ENCODE data around the gene PRG3. TPM values are rescaled to one million over a fixed set of nuclear protein-coding genes. Genes with fewer than 3 reads are reported as not detected.
A peak's percentile ranks its signal among the peaks of the same experiment; 100 is the strongest.

The PRG3 gene
- total RNA-seq, 1 experiment from 2014 or later: not detected

GRCh38 chr11:57345555-57346211 is 35.3 kb downstream of the PRG3 start:
- TF ChIP-seq CTCF (conservative IDR thresholded peaks at IDR 0.05) (peak; percentile 90), EZH2 (IDR thresholded peaks at IDR 0.05; ENCODE audit: low read depth) (no peak)
- H3K4me2 ChIP-seq: 0 out of 2 replicates have a peak overlapping the region, but pooled peaks have one; percentile 29
- no peaks in the 10 kb centered on the region for H3K27me3 ChIP-seq (ENCODE audit: insufficient read depth, low read depth)
- H3K27ac ChIP-seq: no peak overlapping the region
- peak; percentile 71 to 73 for DNase-seq
- H3K4me1 ChIP-seq (replicated peaks; ENCODE audit: insufficient read depth): no peaks in the 10 kb centered on the region
- H3F3A ChIP-seq (ENCODE audit: insufficient read depth, low read depth): no peaks in the 10 kb centered on the region; the same call in 1 of the 2 replicates
- H2AFZ ChIP-seq: 0 out of 2 replicates have a peak overlapping the region, but pooled peaks have one; percentile 49
- ChIA-PET POLR2A (ENCODE audit: unreplicated experiment) (interaction anchor here (0.6 to 0.9 kb wide), 3 partner anchors 20 to 181 kb away, joined by 3 to 15 read pairs (median 5); partner anchors contain the start of gene TNKS1BP1), CTCF (interaction anchor here (0.6 to 1.1 kb wide), 9 partner anchors 10 to 714 kb away, joined by 3 to 11 read pairs (median 4); partner anchors contain the start of gene SSRP1)
- H3K4me3 ChIP-seq: no peak overlapping the region
- no TSS peak for BruUV-seq (replicated peaks)
- intact Hi-C loops (cut with micrococcal nuclease; ENCODE audit: unreplicated experiment): loop anchor here (1.0 to 5.0 kb wide), 6 partner anchors 112 to 1327 kb away; no protein-coding TSS in a partner anchor
- H3K9me2 ChIP-seq (ENCODE audit: insufficient read depth): no peaks in the 10 kb centered on the region
- no peaks in the 10 kb centered on the region for H3K9me3 ChIP-seq (ENCODE audit: insufficient read depth, low read depth)
- no peaks in the 10 kb centered on the region for H3K36me3 ChIP-seq (ENCODE audit: low read depth)
- H4K20me1 ChIP-seq (ENCODE audit: insufficient read depth): no peaks in the 10 kb centered on the region
- H3K79me2 ChIP-seq (ENCODE audit: low read depth): no peaks in the 10 kb centered on the region

- POLR2A ChIA-PET (ENCODE audit: unreplicated experiment): no interaction called here
- CTCF ChIA-PET: interaction anchor here (1.1 kb wide), 1 partner anchor 149 kb away, joined by 4 read pairs; no protein-coding TSS in a partner anchor
- Histone ChIP-seq H3K79me2 (ENCODE audit: low read depth) (no peaks in the 10 kb centered on the region), H4K20me1 (ENCODE audit: insufficient read depth) (no peaks in the 10 kb centered on the region), H2AFZ (no peak overlapping the region), H3K36me3 (ENCODE audit: low read depth) (no peaks in the 10 kb centered on the region), H3F3A (ENCODE audit: insufficient read depth, low read depth) (no peaks in the 10 kb centered on the region; the same call in 1 of the 2 replicates), H3K4me1 (replicated peaks; ENCODE audit: insufficient read depth) (no peaks in the 10 kb centered on the region), H3K4me2 (no peak overlapping the region), H3K27ac (no peak overlapping the region), H3K9me2 (ENCODE audit: insufficient read depth) (no peaks in the 10 kb centered on the region), H3K9me3 (ENCODE audit: insufficient read depth, low read depth) (no peaks in the 10 kb centered on the region), H3K27me3 (ENCODE audit: insufficient read depth, low read depth) (no peaks in the 10 kb centered on the region), H3K4me3 (no peak overlapping the region)
- no peak for DNase-seq
- BruUV-seq (replicated peaks): no TSS peak
- intact Hi-C loops (cut with micrococcal nuclease; ENCODE audit: unreplicated experiment): loop anchor here (1.0 to 5.0 kb wide), 6 partner anchors 112 to 1327 kb away; no protein-coding TSS in a partner anchor
- no peak for TF ChIP-seq CTCF (conservative IDR thresholded peaks at IDR 0.05)
Measured at GRCh38 chr11:57344826-57345225, 36.1 kb downstream of the PRG3 start.

- DNase-seq: no peak
- Histone ChIP-seq H3K4me1 (replicated peaks; ENCODE audit: insufficient read depth) (peaks cover 9% of the 10 kb centered on the region), H3F3A (ENCODE audit: insufficient read depth, low read depth) (no peaks in the 10 kb centered on the region; the same call in 1 of the 2 replicates), H3K27me3 (ENCODE audit: insufficient read depth, low read depth) (no peaks in the 10 kb centered on the region), H2AFZ (no peak overlapping the region), H3K36me3 (ENCODE audit: low read depth) (no peaks in the 10 kb centered on the region), H3K4me3 (no peak overlapping the region), H3K27ac (no peak overlapping the region), H3K4me2 (no peak overlapping the region), H3K9me3 (ENCODE audit: insufficient read depth, low read depth) (no peaks in the 10 kb centered on the region), H4K20me1 (ENCODE audit: insufficient read depth) (no peaks in the 10 kb centered on the region), H3K9me2 (ENCODE audit: insufficient read depth) (no peaks in the 10 kb centered on the region), H3K79me2 (ENCODE audit: low read depth) (no peaks in the 10 kb centered on the region)
- intact Hi-C loops (cut with micrococcal nuclease; ENCODE audit: unreplicated experiment): no loop called here
- BruUV-seq (replicated peaks): no TSS peak
- CTCF ChIA-PET: no interaction called here
- POLR2A ChIA-PET (ENCODE audit: unreplicated experiment): no interaction called here
- no peak for TF ChIP-seq EZH2 (IDR thresholded peaks at IDR 0.05; ENCODE audit: low read depth)
- no peak for TF ChIP-seq CTCF (conservative IDR thresholded peaks at IDR 0.05)
Measured at GRCh38 chr11:57343825-57344224, 37.1 kb downstream of the PRG3 start.

Measured in PC-9 (cell line).